HEK293T (cell line): ENCODE results near the gene SERTAD1.

Source experiments
- L3MBTL2 ChIP-seq: fragments of 450-650 bp; conservative IDR thresholded peaks from 2 replicates; pipeline ENCODE4 v1.6.1; 2016; ENCODE audit warnings: mild to moderate bottlenecking
- LEF1 ChIP-seq: fragments of 450-650 bp; IDR thresholded peaks from 2 replicates; pipeline ENCODE4 v1.6.1; 2017; ENCODE audit warnings: mild to moderate bottlenecking, borderline replicate concordance
- NFRKB ChIP-seq: fragments of 450-650 bp; IDR thresholded peaks from 2 replicates; pipeline ENCODE4 v1.6.1; 2016; ENCODE audit warnings: mild to moderate bottlenecking, moderate library complexity

- TF ChIP-seq L3MBTL2 (no peak), NFRKB (no peak), LEF1 (no peak)
Observed at GRCh38 chr19:40418040-40418439, 7.8 kb downstream of the SERTAD1 start.
